Lower lobe of right lung (tissue), 2 donors: Measurements from ENCODE around the gene XIRP1. TPM values are rescaled to one million over a fixed set of nuclear protein-coding genes. Genes with fewer than 3 reads are reported as not detected.

ENCODE experiments used
- ATAC-seq, 2 donors: fragments of 200-7000 bp; cut with Tn5 transposase; one replicate each; pipeline ENCODE4 v1.9.1; 2020 to 2022; ENCODE audit warnings: mild to moderate bottlenecking in 2 of 2, moderate library complexity in 2 of 2
- DNase-seq: peaks from one replicate; pipeline ENCODE4 v3.0.0-alpha.2; 2020
- H3K27ac ChIP-seq: fragments of 200-600 bp; one replicate; pipeline ENCODE4 v1.8.0; 2022
- H3K27me3 ChIP-seq: fragments of 200-600 bp; one replicate; pipeline ENCODE4 v1.8.0; 2022; ENCODE audit warnings: low read depth
- H3K36me3 ChIP-seq: fragments of 200-600 bp; one replicate; pipeline ENCODE4 v1.8.0; 2022; ENCODE audit warnings: mild to moderate bottlenecking
- H3K4me1 ChIP-seq: fragments of 200-600 bp; one replicate; pipeline ENCODE4 v1.8.0; 2022
- H3K4me3 ChIP-seq: fragments of 200-600 bp; one replicate; pipeline ENCODE4 v1.8.0; 2022; ENCODE audit warnings: mild to moderate bottlenecking
- H3K9me3 ChIP-seq: fragments of 200-600 bp; one replicate; pipeline ENCODE4 v1.8.0; 2022
- intact Hi-C: fragments of 100-400 bp; cut with DNase I; formaldehyde crosslinking; loops from one replicate; pipeline ENCODE4 v1.11.0; 2022
- microRNA-seq: library from miRNA; unstranded; fragments of <30 nt; microRNA quantifications from one replicate; pipeline ENCODE4 v1.2.0, GENCODE V29; 2020; ENCODE audit warnings: borderline number of aligned reads
- total RNA-seq: library from RNA; stranded (reverse); fragmentation: NEBNext Ultra II Directional; extraction: Animal tissue kit (Norgen Biotek cat#: 25700); gene quantifications from one replicate; pipeline ENCODE4 v1.2.1, GENCODE V29; 2021
- TF ChIP-seq, protein P1 (sequence below): fragments of 200-600 bp; IDR thresholded peaks from one replicate; pipeline ENCODE4 v1.8.0; 2022; ENCODE audit warnings: antibody characterized with exemption, mild to moderate bottlenecking
- donor health status: DM: no; HTN: yes; CAD: no; lungs with severe emphysema.

The XIRP1 gene
- total RNA-seq, 1 donor from 2014 or later: not detected

DNA sequence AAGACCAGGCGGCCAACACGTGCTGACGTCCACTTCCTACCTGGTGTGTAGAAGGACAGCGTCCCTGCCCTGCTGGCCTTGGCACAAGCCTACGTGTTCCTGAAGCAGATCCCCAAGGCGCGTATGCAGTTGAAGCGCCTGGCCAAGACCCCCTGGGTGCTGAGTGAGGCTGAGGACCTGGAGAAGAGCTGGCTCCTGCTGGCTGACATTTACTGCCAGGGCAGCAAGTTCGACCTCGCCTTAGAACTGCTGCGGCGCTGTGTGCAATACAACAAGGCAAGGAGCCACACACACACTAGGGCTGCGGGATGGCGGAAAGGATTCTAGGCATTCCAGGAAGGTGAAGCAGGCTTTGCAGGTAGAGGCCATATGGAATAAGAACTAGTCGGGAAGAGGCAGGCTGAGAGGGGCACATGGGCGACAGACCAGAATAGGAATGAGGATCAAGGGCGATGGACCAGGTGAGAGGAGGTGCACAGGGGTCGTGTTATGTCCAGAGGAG, 54.9 kb downstream of the XIRP1 start:
- DNase-seq: no peak
- intact Hi-C loops: no loop called here

DNA sequence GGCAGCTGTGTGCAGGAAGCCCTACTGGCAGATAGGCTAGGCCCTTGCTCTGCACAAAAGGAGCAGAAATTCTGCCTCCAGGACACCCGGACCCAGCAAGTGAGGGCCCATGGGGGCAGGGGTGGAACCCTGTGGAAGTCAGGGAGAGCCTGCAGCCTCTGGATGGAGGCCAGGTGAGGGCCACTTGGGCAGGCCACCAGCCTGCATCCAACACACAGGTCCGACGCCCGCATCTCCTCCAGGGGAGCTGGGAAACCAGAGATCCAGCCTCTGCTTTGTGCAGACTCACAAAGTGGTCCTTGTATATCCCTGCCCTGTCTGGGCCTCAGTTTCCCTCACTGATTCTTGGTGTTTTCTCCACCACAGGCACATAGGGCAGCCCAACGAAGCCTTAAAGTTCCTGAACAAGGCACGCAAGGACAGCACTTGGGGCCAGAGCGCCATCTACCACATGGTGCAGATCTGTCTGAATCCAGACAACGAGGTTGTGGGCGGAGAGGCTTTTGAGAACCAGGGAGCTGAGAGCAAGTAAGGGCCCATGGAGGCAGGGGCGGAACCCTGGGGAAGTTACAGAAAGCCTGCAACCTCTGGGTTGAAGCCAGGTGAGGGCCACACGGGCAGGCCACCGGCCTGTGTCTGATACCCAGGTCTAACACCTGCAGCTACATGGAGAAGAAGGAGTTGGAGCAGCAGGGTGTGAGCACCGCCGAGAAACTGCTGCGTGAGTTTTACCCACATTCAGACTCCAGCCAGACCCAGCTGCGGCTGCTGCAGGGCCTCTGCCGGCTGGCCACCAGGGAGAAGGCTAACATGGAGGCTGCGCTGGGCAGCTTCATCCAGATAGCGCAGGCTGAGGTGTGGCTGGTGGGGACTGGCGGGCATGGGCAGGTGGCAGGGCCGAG, 55.6 kb downstream of the XIRP1 start:
- intact Hi-C loops: no loop called here
- no peak for DNase-seq

More for the DNA sequence above, 54.9 kb downstream of the XIRP1 start:
- H3K36me3 ChIP-seq: peaks cover 46% of the 10 kb centered on the region
- peaks cover 69% of the 10 kb centered on the region for H3K4me1 ChIP-seq
- H3K4me3 ChIP-seq: no peak overlapping the region
- TF ChIP-seq, protein P1, sequence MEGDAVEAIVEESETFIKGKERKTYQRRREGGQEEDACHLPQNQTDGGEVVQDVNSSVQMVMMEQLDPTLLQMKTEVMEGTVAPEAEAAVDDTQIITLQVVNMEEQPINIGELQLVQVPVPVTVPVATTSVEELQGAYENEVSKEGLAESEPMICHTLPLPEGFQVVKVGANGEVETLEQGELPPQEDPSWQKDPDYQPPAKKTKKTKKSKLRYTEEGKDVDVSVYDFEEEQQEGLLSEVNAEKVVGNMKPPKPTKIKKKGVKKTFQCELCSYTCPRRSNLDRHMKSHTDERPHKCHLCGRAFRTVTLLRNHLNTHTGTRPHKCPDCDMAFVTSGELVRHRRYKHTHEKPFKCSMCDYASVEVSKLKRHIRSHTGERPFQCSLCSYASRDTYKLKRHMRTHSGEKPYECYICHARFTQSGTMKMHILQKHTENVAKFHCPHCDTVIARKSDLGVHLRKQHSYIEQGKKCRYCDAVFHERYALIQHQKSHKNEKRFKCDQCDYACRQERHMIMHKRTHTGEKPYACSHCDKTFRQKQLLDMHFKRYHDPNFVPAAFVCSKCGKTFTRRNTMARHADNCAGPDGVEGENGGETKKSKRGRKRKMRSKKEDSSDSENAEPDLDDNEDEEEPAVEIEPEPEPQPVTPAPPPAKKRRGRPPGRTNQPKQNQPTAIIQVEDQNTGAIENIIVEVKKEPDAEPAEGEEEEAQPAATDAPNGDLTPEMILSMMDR: no peak
- ATAC-seq: no peak
- no peaks in the 10 kb centered on the region for H3K27me3 ChIP-seq
- no peak overlapping the region for H3K27ac ChIP-seq
- H3K9me3 ChIP-seq: no peaks in the 10 kb centered on the region

DNA sequence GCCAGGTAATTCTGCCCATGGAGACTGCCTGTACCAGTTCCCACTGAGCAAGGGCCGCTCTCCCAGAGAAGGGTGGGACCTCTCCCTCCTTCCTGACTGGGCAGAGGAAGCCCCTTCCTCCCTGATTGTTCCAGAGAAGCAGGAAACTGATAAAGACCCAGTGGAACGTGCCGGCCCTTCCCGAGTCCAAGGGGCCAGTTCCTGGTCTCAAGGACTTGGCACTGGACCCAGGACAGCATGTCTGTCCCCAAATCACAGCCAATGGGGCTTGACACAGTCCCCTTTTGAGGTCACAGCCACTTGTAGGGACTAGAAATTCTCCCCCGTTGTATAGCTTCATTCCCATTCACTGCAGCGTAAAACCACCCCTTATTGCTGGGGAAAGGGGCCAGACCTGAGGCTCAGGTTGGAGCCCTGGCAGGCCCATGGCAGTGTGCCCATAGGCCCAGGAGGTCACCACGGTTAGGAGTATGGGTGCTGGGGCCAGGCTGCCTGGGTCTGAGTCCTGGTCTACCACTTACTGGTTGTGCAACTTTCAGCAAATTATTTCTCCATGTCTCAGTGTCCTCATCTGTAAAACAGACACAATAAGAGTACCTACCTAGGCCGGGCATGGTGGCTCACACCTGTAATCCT, 57.1 kb downstream of the XIRP1 start:
- Histone ChIP-seq H3K27ac (peak overlapping the region; percentile 78), H3K36me3 (peaks cover 25% of the 10 kb centered on the region), H3K4me1 (peaks cover 57% of the 10 kb centered on the region), H3K27me3 (no peaks in the 10 kb centered on the region), H3K4me3 (no peak overlapping the region), H3K9me3 (no peaks in the 10 kb centered on the region)
- TF ChIP-seq, protein P1: no peak
- intact Hi-C loops: no loop called here
- DNase-seq (peak; percentile 77), ATAC-seq (peak; percentile 47 to 57)

More for the DNA sequence above, 55.6 kb downstream of the XIRP1 start:
- Histone ChIP-seq H3K27me3 (no peaks in the 10 kb centered on the region), H3K4me3 (no peak overlapping the region), H3K27ac (peak overlapping the region; percentile 78), H3K4me1 (peaks cover 68% of the 10 kb centered on the region), H3K9me3 (no peaks in the 10 kb centered on the region), H3K36me3 (peaks cover 39% of the 10 kb centered on the region)
- no peak for ATAC-seq
- TF ChIP-seq, protein P1: no peak

DNA sequence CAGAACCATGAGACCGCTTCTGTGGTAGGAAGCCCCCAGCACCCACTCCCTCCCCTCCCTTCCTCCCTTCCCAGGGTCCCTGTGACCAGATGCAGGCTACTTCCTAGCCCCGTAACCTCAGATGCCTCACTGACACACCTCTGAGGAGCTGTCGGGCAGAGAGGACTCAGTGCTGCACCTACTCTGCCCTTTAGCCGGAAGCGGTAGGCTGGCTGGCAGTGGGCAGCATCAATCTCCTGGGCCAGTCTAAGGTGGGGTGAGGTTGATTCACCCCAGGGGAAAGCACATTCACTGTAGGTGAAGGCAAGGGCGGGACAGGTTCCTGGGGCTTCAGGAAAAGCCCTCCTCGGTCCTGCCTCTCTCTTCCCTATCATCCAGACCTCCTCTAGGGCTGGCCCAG, 58.1 kb downstream of the XIRP1 start:
- Histone ChIP-seq H3K9me3 (no peaks in the 10 kb centered on the region), H3K27me3 (no peaks in the 10 kb centered on the region), H3K4me1 (peaks cover 52% of the 10 kb centered on the region), H3K4me3 (no peak overlapping the region), H3K36me3 (peaks cover 16% of the 10 kb centered on the region), H3K27ac (peak overlapping the region; percentile 78)
- intact Hi-C loops: no loop called here
- TF ChIP-seq, protein P1: no peak
- ATAC-seq (no peak), DNase-seq (no peak)

DNA sequence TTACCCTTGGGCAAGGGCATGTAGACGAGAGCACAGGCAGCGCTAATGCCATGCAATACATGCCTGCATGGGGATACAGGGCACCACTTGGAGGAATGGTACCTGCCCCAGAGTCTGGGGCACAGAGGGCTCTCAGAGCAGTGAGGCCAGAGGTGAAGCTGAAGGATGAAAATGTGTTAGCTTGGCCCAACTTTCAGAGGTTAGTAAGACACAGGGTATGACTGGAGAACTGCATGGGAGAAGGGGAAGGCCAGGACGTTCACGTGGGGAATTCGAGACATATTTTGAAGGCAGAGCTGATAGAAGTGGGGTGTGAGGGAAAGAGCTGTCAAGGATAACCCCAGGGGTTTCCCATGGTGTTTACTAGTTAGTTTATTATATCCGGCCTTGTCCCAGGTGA, 58.6 kb downstream of the XIRP1 start:
- peak overlapping the region; percentile 78 for H3K27ac ChIP-seq
- peaks cover 52% of the 10 kb centered on the region for H3K4me1 ChIP-seq
- no peaks in the 10 kb centered on the region for H3K27me3 ChIP-seq
- peaks cover 15% of the 10 kb centered on the region for H3K36me3 ChIP-seq
- H3K4me3 ChIP-seq: no peak overlapping the region
- intact Hi-C loops: no loop called here
- DNase-seq (no peak), ATAC-seq (no peak)
- no peaks in the 10 kb centered on the region for H3K9me3 ChIP-seq
- TF ChIP-seq, protein P1: no peak

Small RNAs within 50 kb of the gene (microRNA-seq; reads per million reads assigned to microRNA genes)
- not detected for gene MIR6822

Other genes starting within 250 kb of the XIRP1 start
- 0.27 TPM for gene SCN11A, start 140.7 kb downstream of the XIRP1 start, total RNA-seq
- 44.2 TPM for gene WDR48, start 140.6 kb downstream of the XIRP1 start, total RNA-seq
- 81.6 TPM for gene GORASP1, start 85.0 kb downstream of the XIRP1 start, total RNA-seq
- 18.8 TPM for gene TTC21A, start 84.9 kb downstream of the XIRP1 start, total RNA-seq
- 55.1 TPM for gene CSRNP1, start 39.0 kb downstream of the XIRP1 start, total RNA-seq
- 14.1 TPM for gene CX3CR1, start 87.4 kb upstream of the XIRP1 start, total RNA-seq
- not detected for gene CCR8, start 137.1 kb upstream of the XIRP1 start, total RNA-seq
- gene SLC25A38, start 190.8 kb upstream of the XIRP1 start, total RNA-seq: 28.4 TPM
- 778 TPM for gene RPSA, start 214.1 kb upstream of the XIRP1 start, total RNA-seq